Heart right ventricle (tissue), 16 donors: ENCODE measurements around the gene MYG1. TPM values are rescaled to one million over a fixed set of nuclear protein-coding genes. Genes with fewer than 3 reads are reported as not detected.

ENCODE experiments used
- ATAC-seq, 8 donors: fragments of 200-7000 bp; cut with Tn5 transposase; one replicate each; pipeline ENCODE4 v1.9.1; 2020; ENCODE audit warnings: mild to moderate bottlenecking in 8 of 8, moderate library complexity in 8 of 8, moderate number of reproducible peaks in 1 of 8
- DNase-seq, 2 donors: peaks; one replicate each; pipeline ENCODE4 v3.0.0-alpha.2; 2020
- H3K27ac ChIP-seq, 10 donors: fragments of 200-600 bp; sonication (generic) in 2 of 10; one replicate each; pipeline versions ENCODE4 v1.5.0 to v1.8.0; 2020 to 2022; ENCODE audit warnings: mild to moderate bottlenecking in 3 of 10
- H3K27me3 ChIP-seq, 7 donors: fragments of 200-600 bp; one replicate each; pipeline ENCODE4 v1.8.0; 2021 to 2022; ENCODE audit warnings: mild to moderate bottlenecking in 2 of 7
- H3K36me3 ChIP-seq, 9 donors: fragments of 200-600 bp; sonication (generic) in 1 of 9; one replicate each; pipeline versions ENCODE4 v1.5.0 to v1.8.0; 2020 to 2022; ENCODE audit warnings: mild to moderate bottlenecking in 2 of 9
- H3K4me1 ChIP-seq, 9 donors: fragments of 200-600 bp; sonication (generic) in 1 of 9; one replicate each; pipeline versions ENCODE4 v1.5.0 to v1.8.0; 2020 to 2022; ENCODE audit warnings: mild to moderate bottlenecking in 4 of 9
- H3K4me3 ChIP-seq, 10 donors: fragments of 200-600 bp; sonication (generic) in 2 of 10; one replicate each; pipeline versions ENCODE4 v1.5.0 to v1.8.0; 2020 to 2022; ENCODE audit warnings: mild to moderate bottlenecking in 7 of 10, moderate library complexity in 2 of 10
- H3K9me3 ChIP-seq, 11 donors: fragments of 200-600 bp in 10 of 11; sonication (generic) in 2 of 11; one replicate each; pipeline versions ENCODE4 v1.5.0 to v1.8.0; 2013 to 2022; ENCODE audit warnings: mild to moderate bottlenecking in 2 of 11, control low read depth in 1 of 11, moderate library complexity in 1 of 11
- CTCF ChIP-seq, 9 donors: fragments of 200-600 bp; sonication (generic) in 2 of 9; IDR thresholded peaks; one replicate each; pipeline versions ENCODE4 v1.5.0 to v1.8.0; 2021 to 2022; ENCODE audit warnings: antibody characterized with exemption in 9 of 9, mild to moderate bottlenecking in 5 of 9, moderate library complexity in 1 of 9
- WGBS, 2 donors: extraction: QIAGEN DNeasy Blood & Tissue Kit; methylation state at CpG; one replicate each; pipeline ENCODE4 v1.1.7; 2013; ENCODE audit warnings: inconsistent platforms in 1 of 2; 5-methylcytosine and 5-hydroxymethylcytosine counted together
- intact Hi-C, 10 donors: fragments of 100-400 bp; cut with DNase I; formaldehyde crosslinking; loops; one replicate each; pipeline versions ENCODE4 v1.11.1 to v1.14.2; 2022
- polyA plus RNA-seq, 2 donors: library from polyadenylated mRNA; stranded (reverse); fragments of 200-250 nt; gene quantifications; one replicate each; pipeline ENCODE4 v1.2.3, GENCODE V29; 2013
- total RNA-seq, 10 donors: library from RNA; stranded (reverse); fragmentation: NEBNext Ultra II Directional in 3 of 10; extraction: Animal tissue kit (Norgen Biotek cat#: 25700) in 3 of 10; gene quantifications; one replicate each; pipeline versions ENCODE4 v1.2.1 to v1.2.4, GENCODE V29; 2021 to 2023
- donor health status: Arrhythmogenic right ventricular cardiomyopathy.
- donor health status: ischemic (EF 13 %, LVEDD 7.1; RV severe dilation, severe dysfunction).
- donor health status: healthy with polysubstance abuse.
- donor health status: DM: no; HTN: yes; CAD: no.
- donor health status: DM: no; HTN: no; CAD: no.
- donor health status: ischemic (EF 25% LVEDD 6.9; RV normal size, moderate dysfunction).
- donor health status: ischemic (EF 25% LVEDD 5.7; RV mildly dilated, moderate dysfunction).
- donor health status: healthy.
- donor health status: DM: yes; HTN: yes; CAD: no.
- donor health status: Ischemic cardiomyopathy.
- donor health status: ischemic (EF 35%, LVEDD 5.7; RV mildly dilated, moderate dysfunction).
- donor health status: nonischemic (EF 11% LVEDD 7.7; RV severe dilation, severe dysfunction).
- donor health status: DM: yes; HTN: yes; CAD: no.
- donor health status: PGD.
- donor health status: ischemic (EF 29% LVEDD 5.4; RV normal size, mild dysfunction).
- donor health status: nonischemic (EF 23%, LVEDD 6.1; RV moderate dilation, normal function).

MYG1 gene
- total and polyA plus RNA-seq, 12 donors, result 26.8 to 115 (median 36.6) TPM

- ATAC-seq (no peak), DNase-seq (no peak)
- TF ChIP-seq CTCF (IDR thresholded peaks at IDR 0.05), result no peak
- no peak overlapping the region for H3K4me3 ChIP-seq
- H3K27me3 ChIP-seq, result no peaks in the 10 kb centered on the region
- no peaks in the 10 kb centered on the region for H3K4me1 ChIP-seq
- H3K36me3 ChIP-seq, result peaks cover 0 to 80% (median 0%) of the 10 kb centered on the region in 9 donors
- intact Hi-C loops, result no loop called here
- no peaks in the 10 kb centered on the region for H3K9me3 ChIP-seq
- 88 to 96% methylated on average over 3 of the region's 3 CpGs for WGBS, 2 donors
- H3K27ac ChIP-seq, result no peak overlapping the region
Measured at GRCh38 chr12:53279283-53279869, 20.1 kb upstream of the MYG1 start.

DNA sequence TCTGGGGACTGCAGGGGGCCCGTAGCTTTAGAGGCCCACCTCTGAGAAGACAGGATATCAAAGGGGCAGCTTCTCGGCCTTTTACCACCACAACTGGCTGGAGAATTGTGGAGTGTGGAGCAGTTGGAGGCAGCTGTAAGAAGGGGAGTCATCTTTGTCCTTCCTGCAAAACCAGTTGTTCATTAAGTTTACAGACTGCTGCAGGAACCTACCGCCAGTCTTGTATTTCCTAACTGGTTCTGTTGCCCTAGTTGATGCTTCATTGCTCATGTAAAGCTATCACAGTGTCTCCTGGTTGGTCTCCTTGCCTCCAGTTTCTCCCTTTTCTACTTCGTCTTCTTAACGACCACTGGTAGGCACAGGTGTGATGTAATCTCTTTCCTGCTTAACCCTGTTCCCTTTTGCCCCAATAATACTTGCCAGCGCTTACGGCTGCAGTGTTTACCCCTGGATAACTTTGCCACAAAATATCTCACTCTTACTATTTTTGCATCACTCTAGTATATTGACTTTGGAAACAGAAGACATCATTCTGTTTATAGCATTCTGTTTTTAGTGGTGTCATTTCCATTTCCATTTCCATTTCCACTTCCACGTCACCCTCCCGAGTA lies 19.5 kb upstream of the MYG1 start:
- 94 to 96% methylated on average over 9 of the region's 9 CpGs for WGBS, 2 donors
- DNase-seq, result no peak
- no peak overlapping the region for H3K27ac ChIP-seq

GRCh38 chr12:53286448-53286847 lies 13.0 kb upstream of the MYG1 start:
- Histone ChIP-seq H3K9me3 (no peaks in the 10 kb centered on the region), H3K36me3 (peaks cover 0 to 47% (median 0%) of the 10 kb centered on the region in 9 donors), H3K4me3 (no peak overlapping the region), H3K4me1 (peaks cover 0 to 7% (median 0%) of the 10 kb centered on the region in 9 donors), H3K27me3 (no peaks in the 10 kb centered on the region), H3K27ac (no peak overlapping the region)
- ATAC-seq, result peak in 2 of 8 donors; percentile 3 to 20
- no peak for DNase-seq
- 77 to 84% methylated on average over 9 of the region's 9 CpGs for WGBS, 2 donors
- TF ChIP-seq CTCF (IDR thresholded peaks at IDR 0.05), result no peak
- intact Hi-C loops, result loop anchor here in 8 of 10 donors (2.0 to 5.0 kb wide), 7 partner anchors 34 to 214 kb away; a partner anchor contains a TSS

More for the DNA sequence above, 19.5 kb upstream of the MYG1 start:
- intact Hi-C loops, result no loop called here
- H3K4me1 ChIP-seq, result no peaks in the 10 kb centered on the region
- H3K36me3 ChIP-seq, result peaks cover 0 to 78% (median 0%) of the 10 kb centered on the region in 9 donors
- no peak for TF ChIP-seq CTCF (IDR thresholded peaks at IDR 0.05)
- H3K4me3 ChIP-seq, result no peak overlapping the region
- H3K27me3 ChIP-seq, result no peaks in the 10 kb centered on the region
- no peak for ATAC-seq
- no peaks in the 10 kb centered on the region for H3K9me3 ChIP-seq

- ATAC-seq (peak; percentile 70 to 88 (median 86)), DNase-seq (peak; percentile 62 to 67)
- Histone ChIP-seq H3K36me3 (peaks cover 0 to 46% (median 0%) of the 10 kb centered on the region in 9 donors), H3K4me1 (peaks cover 0 to 7% (median 0%) of the 10 kb centered on the region in 9 donors), H3K27ac (no peak overlapping the region), H3K27me3 (no peaks in the 10 kb centered on the region), H3K9me3 (no peaks in the 10 kb centered on the region), H3K4me3 (no peak overlapping the region)
- intact Hi-C loops, result loop anchor here (1.0 to 5.0 kb wide), 9 partner anchors 35 to 215 kb away; a partner anchor contains a TSS
- TF ChIP-seq CTCF (IDR thresholded peaks at IDR 0.05), result peak; percentile 28 to 80 (median 76)
- 80 to 82% methylated on average over 11 of the region's 11 CpGs for WGBS, 2 donors
Measured at GRCh38 chr12:53287741-53288216, 11.7 kb upstream of the MYG1 start.
